SKM-1 treated with dmso at 0.1 percent for 144 hours (cell line): ENCODE measurements around the gene IMPDH2.

Experiments
- DNase-seq: peaks from one replicate; lab custom pipeline; 2025; ENCODE audit not compliant: unreplicated experiment; lab: John Stamatoyannopoulos, UW

IMPDH2 gene

GRCh38 chr3:49007068-49007770 lies 22.0 kb downstream of the IMPDH2 start, which contains the start of gene WDR6:
Gene WDR6 (plus strand): TSS chr3:49007391. CDS start chr3:49007432, 41 bp downstream.
- DNase-seq = peak; percentile 91

- DNase-seq = no peak
Observed at GRCh38 chr3:49006408-49007067, 22.7 kb downstream of the IMPDH2 start.

- no peak for DNase-seq
Observed at GRCh38 chr3:49005998-49006397, 23.2 kb downstream of the IMPDH2 start.

- DNase-seq = no peak
Observed at GRCh38 chr3:49005303-49005680, 23.9 kb downstream of the IMPDH2 start.

- DNase-seq = no peak
Observed at GRCh38 chr3:49004352-49005302, 24.6 kb downstream of the IMPDH2 start.

- no peak for DNase-seq
Observed at GRCh38 chr3:49001155-49001554, 28.0 kb downstream of the IMPDH2 start.

- DNase-seq = no peak
Observed at GRCh38 chr3:48999085-48999858, 29.9 kb downstream of the IMPDH2 start.

GRCh38 chr3:48997714-48998637 lies 31.2 kb downstream of the IMPDH2 start:
- no peak for DNase-seq

GRCh38 chr3:48997102-48997635 lies 32.0 kb downstream of the IMPDH2 start:
- no peak for DNase-seq

GRCh38 chr3:48996640-48997039 lies 32.6 kb downstream of the IMPDH2 start:
- no peak for DNase-seq

- DNase-seq = no peak
Observed at GRCh38 chr3:48993834-48994233, 35.4 kb downstream of the IMPDH2 start.

- DNase-seq = no peak
Observed at GRCh38 chr3:48991851-48992545, 37.2 kb downstream of the IMPDH2 start.

- DNase-seq = no peak
Observed at GRCh38 chr3:48990636-48991469, 38.3 kb downstream of the IMPDH2 start.

- DNase-seq = peak; percentile 62
Observed at GRCh38 chr3:48989796-48990635, 39.2 kb downstream of the IMPDH2 start, which contains the start of gene P4HTM. Gene P4HTM (plus strand): TSS chr3:48990241. CDS start chr3:48990257, 16 bp downstream.

- DNase-seq = no peak
Observed at GRCh38 chr3:48989126-48989795, 39.9 kb downstream of the IMPDH2 start.

GRCh38 chr3:48985831-48986376 lies 43.3 kb downstream of the IMPDH2 start:
- no peak for DNase-seq
